MM.1S (cell line): ENCODE data around the gene PRTN3.

Experiments
- DNase-seq: peaks from one replicate; pipeline ENCODE4 v3.0.0-alpha.2; 2015
- H2AFZ ChIP-seq: fragments of 300-600 bp; sonication (generic); 2 replicates; pipeline ENCODE4 v1.6.0; 2016; ENCODE audit warnings: antibody characterized with exemption, low read length
- H3F3A ChIP-seq: fragments of 300-600 bp; sonication (generic); 2 replicates; pipeline ENCODE4 v1.6.1; 2016; ENCODE audit warnings: mild to moderate bottlenecking, antibody characterized with exemption, low read length, moderate library complexity, mixed read lengths; ENCODE audit not compliant: insufficient read depth
- H3K27ac ChIP-seq: fragments of 300-600 bp; sonication (generic); 2 replicates; pipeline ENCODE4 v1.5.1; 2016; ENCODE audit warnings: mild to moderate bottlenecking, low read length
- H3K27me3 ChIP-seq: fragments of 300-600 bp; sonication (generic); replicated peaks from 2 replicates; pipeline ENCODE4 v1.6.0; 2016; ENCODE audit warnings: low read length; ENCODE audit not compliant: insufficient read depth
- H3K36me3 ChIP-seq: fragments of 300-600 bp; sonication (generic); replicated peaks from 2 replicates; pipeline ENCODE4 v1.6.1; 2016; ENCODE audit warnings: mild to moderate bottlenecking, low read length, mixed read lengths; ENCODE audit not compliant: insufficient read depth
- H3K4me1 ChIP-seq: fragments of 300-600 bp; sonication (generic); 2 replicates; pipeline ENCODE4 v1.6.1; 2016; ENCODE audit warnings: low read length, mixed read lengths
- H3K4me2 ChIP-seq: fragments of 300-600 bp; sonication (generic); 2 replicates; pipeline ENCODE4 v1.6.0; 2016; ENCODE audit warnings: low read depth, low read length
- H3K4me3 ChIP-seq: fragments of 300-600 bp; sonication (generic); 2 replicates; pipeline ENCODE4 v1.5.1; 2016; ENCODE audit warnings: low read length, mixed read lengths
- H3K79me2 ChIP-seq: fragments of 300-600 bp; sonication (generic); 2 replicates; pipeline ENCODE4 v1.6.1; 2016; ENCODE audit warnings: mixed run types, low read length, mixed read lengths
- H3K9ac ChIP-seq: fragments of 300-600 bp; sonication (generic); 2 replicates; pipeline ENCODE4 v1.6.1; 2016; ENCODE audit warnings: low read length, mixed read lengths
- H3K9me2 ChIP-seq: fragments of 300-600 bp; sonication (generic); replicated peaks from 2 replicates; pipeline ENCODE4 v1.6.1; 2016; ENCODE audit warnings: mild to moderate bottlenecking, low read length, mixed read lengths; ENCODE audit not compliant: insufficient read depth
- H3K9me3 ChIP-seq: fragments of 300-600 bp; sonication (generic); replicated peaks from 2 replicates; pipeline ENCODE4 v1.6.1; 2016; ENCODE audit warnings: mild to moderate bottlenecking, low read length, mixed read lengths; ENCODE audit not compliant: insufficient read depth
- H4K20me1 ChIP-seq: fragments of 300-600 bp; sonication (generic); 2 replicates; pipeline ENCODE4 v1.6.1; 2016; ENCODE audit warnings: mild to moderate bottlenecking, low read length, moderate library complexity, mixed read lengths; ENCODE audit not compliant: insufficient read depth
- CTCF ChIP-seq: fragments of 300-600 bp; sonication (generic); IDR thresholded peaks from 2 replicates; pipeline ENCODE4 v1.5.1; 2016; ENCODE audit warnings: antibody characterized with exemption, low read length, mixed read lengths
- EZH2 ChIP-seq: fragments of 300-600 bp; sonication (generic); optimal IDR thresholded peaks from 2 replicates; pipeline ENCODE3; 2017; ENCODE audit warnings: low read depth, mild to moderate bottlenecking, antibody characterized with exemption, low read length, mixed read lengths
- EZH2phosphoT487 ChIP-seq: fragments of 300-600 bp; sonication (generic); IDR thresholded peaks from 2 replicates; pipeline ENCODE4 v1.6.1; 2018; ENCODE audit warnings: antibody characterized with exemption, low read length

The PRTN3 gene

GRCh38 chr19:812747-813218, 28.0 kb upstream of the PRTN3 start:
- Histone ChIP-seq H4K20me1 (peaks cover 4% of the 10 kb centered on the region; the same call in 1 of the 2 replicates), H3K27me3 (no peaks in the 10 kb centered on the region), H3K9ac (no peak overlapping the region), H2AFZ (no peak overlapping the region), H3K79me2 (peaks cover 28% of the 10 kb centered on the region), H3K9me3 (no peaks in the 10 kb centered on the region), H3K4me3 (no peak overlapping the region), H3K4me1 (no peaks in the 10 kb centered on the region), H3K4me2 (no peak overlapping the region), H3K27ac (no peak overlapping the region), H3K36me3 (peaks cover 39% of the 10 kb centered on the region), H3F3A (peaks cover 23% of the 10 kb centered on the region), H3K9me2 (no peaks in the 10 kb centered on the region)
- no peak for TF ChIP-seq EZH2phosphoT487
- no peak for TF ChIP-seq CTCF
- no peak for TF ChIP-seq EZH2
- no peak for DNase-seq

GRCh38 chr19:813219-814151, 27.3 kb upstream of the PRTN3 start:
- H3K27ac ChIP-seq: no peak overlapping the region
- H3K9me3 ChIP-seq: no peaks in the 10 kb centered on the region
- peaks cover 21% of the 10 kb centered on the region for H3K79me2 ChIP-seq
- no peak overlapping the region for H3K9ac ChIP-seq
- no peaks in the 10 kb centered on the region for H3K4me1 ChIP-seq
- H3K36me3 ChIP-seq: peaks cover 34% of the 10 kb centered on the region
- TF ChIP-seq EZH2: no peak
- no peak for TF ChIP-seq EZH2phosphoT487
- no peak for TF ChIP-seq CTCF
- H3F3A ChIP-seq: peaks cover 23% of the 10 kb centered on the region
- no peak overlapping the region for H3K4me2 ChIP-seq
- no peaks in the 10 kb centered on the region for H3K9me2 ChIP-seq
- no peak for DNase-seq
- no peaks in the 10 kb centered on the region for H3K27me3 ChIP-seq
- H4K20me1 ChIP-seq: no peaks in the 10 kb centered on the region
- no peak overlapping the region for H2AFZ ChIP-seq
- H3K4me3 ChIP-seq: no peak overlapping the region

- no peaks in the 10 kb centered on the region for H3K4me1 ChIP-seq
- no peak overlapping the region for H3K27ac ChIP-seq
- no peaks in the 10 kb centered on the region for H3K9me2 ChIP-seq
- peaks cover 14% of the 10 kb centered on the region for H3K79me2 ChIP-seq
- H4K20me1 ChIP-seq: no peaks in the 10 kb centered on the region
- H3K4me2 ChIP-seq: no peak overlapping the region
- no peak for DNase-seq
- H3K9ac ChIP-seq: no peak overlapping the region
- H2AFZ ChIP-seq: no peak overlapping the region
- TF ChIP-seq EZH2phosphoT487 (no peak), EZH2 (no peak), CTCF (no peak)
- no peak overlapping the region for H3K4me3 ChIP-seq
- peaks cover 23% of the 10 kb centered on the region for H3F3A ChIP-seq
- H3K9me3 ChIP-seq: no peaks in the 10 kb centered on the region
- H3K27me3 ChIP-seq: no peaks in the 10 kb centered on the region
- H3K36me3 ChIP-seq: peaks cover 28% of the 10 kb centered on the region
Measured at GRCh38 chr19:814152-815078, 26.4 kb upstream of the PRTN3 start.
